MCF 10A (cell line): ENCODE measurements around the gene SLC9A4. TPM values are rescaled to one million over a fixed set of nuclear protein-coding genes. Genes with fewer than 3 reads are reported as not detected.

Experiments used
- BruUV-seq: library from RNA; stranded (reverse); fragments of 400-500 nt; replicated peaks from 2 replicates; lab custom pipeline; 2021; lab: Mats Ljungman, UMichigan
- CTCF ChIA-PET: fragments of 300-600 bp; sonication (Branson Sonifier 250); formaldehyde crosslinking; extraction: SDS; loops from one replicate; lab custom pipeline; 2021; ENCODE audit warnings: antibody characterized with exemption, inconsistent platforms; lab: Yijun Ruan, JAX
- POLR2A ChIA-PET: fragments of 300-600, 350-650 bp; sonication (Branson Sonifier 250); formaldehyde crosslinking; extraction: SDS; loops from one replicate; lab custom pipeline; 2020; ENCODE audit warnings: antibody characterized with exemption, inconsistent platforms; lab: Yijun Ruan, JAX
- DNase-seq: peaks from one replicate; pipeline ENCODE4 v3.0.0-alpha.2; 2018; ENCODE audit not compliant: unreplicated experiment
- H3K27ac Mint-ChIP-seq: one replicate; pipeline ENCODE4 v1.8.0; 2022; ENCODE audit warnings: mild to moderate bottlenecking, low read depth, mixed read lengths; ENCODE audit not compliant: unreplicated experiment
- H3K27me3 Mint-ChIP-seq: one replicate; pipeline ENCODE4 v1.8.0; 2022; ENCODE audit warnings: mixed read lengths; ENCODE audit not compliant: insufficient read depth, unreplicated experiment
- H3K36me3 Mint-ChIP-seq: one replicate; pipeline ENCODE4 v1.8.0; 2022; ENCODE audit warnings: mild to moderate bottlenecking, moderate library complexity, mixed read lengths; ENCODE audit not compliant: insufficient read depth, unreplicated experiment
- H3K4me1 Mint-ChIP-seq: one replicate; pipeline ENCODE4 v1.8.0; 2022; ENCODE audit warnings: mixed read lengths; ENCODE audit not compliant: insufficient read depth, unreplicated experiment
- H3K4me3 Mint-ChIP-seq: one replicate; pipeline ENCODE4 v1.8.0; 2022; ENCODE audit warnings: mild to moderate bottlenecking, moderate library complexity, mixed read lengths; ENCODE audit not compliant: unreplicated experiment
- H3K9me3 Mint-ChIP-seq: one replicate; pipeline ENCODE4 v1.8.0; 2022; ENCODE audit warnings: mixed read lengths; ENCODE audit not compliant: unreplicated experiment
- CTCF ChIP-seq: fragments of 200-600 bp; IDR thresholded peaks from one replicate; pipeline ENCODE4 v1.8.0; 2022; ENCODE audit warnings: antibody characterized with exemption, mild to moderate bottlenecking; ENCODE audit not compliant: unreplicated experiment
- intact Hi-C: fragments of 100-400 bp; cut with micrococcal nuclease; formaldehyde crosslinking; loops from 2 replicates; pipeline ENCODE4 v1.14.1; 2022
- total RNA-seq: library from RNA; stranded (reverse); gene quantifications from 2 replicates; pipeline ENCODE4 v1.2.3, GENCODE V29; 2022

Gene SLC9A4
- total RNA-seq, 1 experiment from 2014 or later: 0.07 TPM

- Mint-ChIP-seq H3K9me3 (peaks cover 4% of the 10 kb centered on the region), H3K4me1 (no peaks in the 10 kb centered on the region), H3K27ac (no peak overlapping the region), H3K27me3 (no peaks in the 10 kb centered on the region), H3K4me3 (no peak overlapping the region), H3K36me3 (no peaks in the 10 kb centered on the region)
- ChIA-PET CTCF (interaction anchor here (0.9 kb wide), 2 partner anchors 24 to 72 kb away, joined by 3 to 4 read pairs; no protein-coding TSS in a partner anchor), POLR2A (interaction anchor here (0.8 kb wide), 1 partner anchor 18 kb away, joined by 3 read pairs; no protein-coding TSS in a partner anchor)
- no TSS peak for BruUV-seq
- intact Hi-C loops: no loop called here
- no peak for DNase-seq
- no peak for TF ChIP-seq CTCF
These were observed 71.2 kb downstream of the SLC9A4 start for GRCh38 chr2:102544182-102544581.

GRCh38 chr2:102547462-102547861, 74.4 kb downstream of the SLC9A4 start:
- BruUV-seq: no TSS peak
- TF ChIP-seq CTCF: no peak
- Mint-ChIP-seq H3K9me3 (peaks cover 7% of the 10 kb centered on the region), H3K4me3 (no peak overlapping the region), H3K27me3 (no peaks in the 10 kb centered on the region), H3K4me1 (no peaks in the 10 kb centered on the region), H3K36me3 (no peaks in the 10 kb centered on the region), H3K27ac (no peak overlapping the region)
- ChIA-PET POLR2A (interaction anchor here (0.7 kb wide), 1 partner anchor 13 kb away, joined by 4 read pairs; no protein-coding TSS in a partner anchor), CTCF (interaction anchor here (0.6 to 1.1 kb wide), 2 partner anchors 74 to 526 kb away, joined by 3 to 4 read pairs; partner anchors contain the start of gene SLC9A4)
- DNase-seq: no peak
- intact Hi-C loops: no loop called here

GRCh38 chr2:102549027-102549426, 76.0 kb downstream of the SLC9A4 start:
- DNase-seq: no peak
- ChIA-PET POLR2A (no interaction called here), CTCF (interaction anchor here (0.8 to 1.4 kb wide), 2 partner anchors 27 to 32 kb away, joined by 3 to 4 read pairs; no protein-coding TSS in a partner anchor)
- peaks cover 7% of the 10 kb centered on the region for H3K9me3 Mint-ChIP-seq
- no peak overlapping the region for H3K27ac Mint-ChIP-seq
- no peaks in the 10 kb centered on the region for H3K27me3 Mint-ChIP-seq
- H3K4me3 Mint-ChIP-seq: no peak overlapping the region
- H3K36me3 Mint-ChIP-seq: no peaks in the 10 kb centered on the region
- H3K4me1 Mint-ChIP-seq: no peaks in the 10 kb centered on the region
- no TSS peak for BruUV-seq
- intact Hi-C loops: no loop called here
- TF ChIP-seq CTCF: no peak

GRCh38 chr2:102550151-102550550, 77.1 kb downstream of the SLC9A4 start:
- DNase-seq: no peak
- intact Hi-C loops: no loop called here
- CTCF ChIA-PET: interaction anchor here (1.0 to 1.1 kb wide), 2 partner anchors 43 to 153 kb away, joined by 3 read pairs; no protein-coding TSS in a partner anchor
- TF ChIP-seq CTCF: no peak
- no TSS peak for BruUV-seq
- H3K36me3 Mint-ChIP-seq: no peaks in the 10 kb centered on the region
- peaks cover 7% of the 10 kb centered on the region for H3K9me3 Mint-ChIP-seq
- H3K4me1 Mint-ChIP-seq: no peaks in the 10 kb centered on the region
- H3K4me3 Mint-ChIP-seq: no peak overlapping the region
- POLR2A ChIA-PET: no interaction called here
- no peak overlapping the region for H3K27ac Mint-ChIP-seq
- H3K27me3 Mint-ChIP-seq: no peaks in the 10 kb centered on the region
